Measurements from ENCODE around the gene BCAS1.

Gene BCAS1

DNA sequence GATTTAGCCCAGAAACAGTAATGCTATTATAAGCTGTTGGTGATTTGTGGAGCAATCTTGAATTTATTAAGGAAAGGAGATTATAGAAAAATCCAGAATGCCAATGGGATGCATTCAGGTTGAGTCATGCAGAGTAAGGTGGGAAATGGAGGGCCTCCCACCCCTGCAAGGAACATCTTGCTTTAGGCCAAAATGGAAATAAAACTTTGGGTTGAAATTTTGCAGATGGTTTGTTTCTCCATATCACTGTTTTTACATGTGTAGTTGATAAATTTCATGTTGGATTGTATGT, 152.4 kb downstream of the BCAS1 start:
- TF ChIP-seq, protein P1, sequence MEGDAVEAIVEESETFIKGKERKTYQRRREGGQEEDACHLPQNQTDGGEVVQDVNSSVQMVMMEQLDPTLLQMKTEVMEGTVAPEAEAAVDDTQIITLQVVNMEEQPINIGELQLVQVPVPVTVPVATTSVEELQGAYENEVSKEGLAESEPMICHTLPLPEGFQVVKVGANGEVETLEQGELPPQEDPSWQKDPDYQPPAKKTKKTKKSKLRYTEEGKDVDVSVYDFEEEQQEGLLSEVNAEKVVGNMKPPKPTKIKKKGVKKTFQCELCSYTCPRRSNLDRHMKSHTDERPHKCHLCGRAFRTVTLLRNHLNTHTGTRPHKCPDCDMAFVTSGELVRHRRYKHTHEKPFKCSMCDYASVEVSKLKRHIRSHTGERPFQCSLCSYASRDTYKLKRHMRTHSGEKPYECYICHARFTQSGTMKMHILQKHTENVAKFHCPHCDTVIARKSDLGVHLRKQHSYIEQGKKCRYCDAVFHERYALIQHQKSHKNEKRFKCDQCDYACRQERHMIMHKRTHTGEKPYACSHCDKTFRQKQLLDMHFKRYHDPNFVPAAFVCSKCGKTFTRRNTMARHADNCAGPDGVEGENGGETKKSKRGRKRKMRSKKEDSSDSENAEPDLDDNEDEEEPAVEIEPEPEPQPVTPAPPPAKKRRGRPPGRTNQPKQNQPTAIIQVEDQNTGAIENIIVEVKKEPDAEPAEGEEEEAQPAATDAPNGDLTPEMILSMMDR (IDR thresholded peaks at IDR 0.05; ENCODE audit: low read depth, low read length, missing control alignments), result no peak
- no peak overlapping the region for H3K4me3 ChIP-seq (replicated peaks; ENCODE audit: low read depth, low read length)
- DNase-seq (ENCODE audit: extremely low read depth, low read depth), result no peak

DNA sequence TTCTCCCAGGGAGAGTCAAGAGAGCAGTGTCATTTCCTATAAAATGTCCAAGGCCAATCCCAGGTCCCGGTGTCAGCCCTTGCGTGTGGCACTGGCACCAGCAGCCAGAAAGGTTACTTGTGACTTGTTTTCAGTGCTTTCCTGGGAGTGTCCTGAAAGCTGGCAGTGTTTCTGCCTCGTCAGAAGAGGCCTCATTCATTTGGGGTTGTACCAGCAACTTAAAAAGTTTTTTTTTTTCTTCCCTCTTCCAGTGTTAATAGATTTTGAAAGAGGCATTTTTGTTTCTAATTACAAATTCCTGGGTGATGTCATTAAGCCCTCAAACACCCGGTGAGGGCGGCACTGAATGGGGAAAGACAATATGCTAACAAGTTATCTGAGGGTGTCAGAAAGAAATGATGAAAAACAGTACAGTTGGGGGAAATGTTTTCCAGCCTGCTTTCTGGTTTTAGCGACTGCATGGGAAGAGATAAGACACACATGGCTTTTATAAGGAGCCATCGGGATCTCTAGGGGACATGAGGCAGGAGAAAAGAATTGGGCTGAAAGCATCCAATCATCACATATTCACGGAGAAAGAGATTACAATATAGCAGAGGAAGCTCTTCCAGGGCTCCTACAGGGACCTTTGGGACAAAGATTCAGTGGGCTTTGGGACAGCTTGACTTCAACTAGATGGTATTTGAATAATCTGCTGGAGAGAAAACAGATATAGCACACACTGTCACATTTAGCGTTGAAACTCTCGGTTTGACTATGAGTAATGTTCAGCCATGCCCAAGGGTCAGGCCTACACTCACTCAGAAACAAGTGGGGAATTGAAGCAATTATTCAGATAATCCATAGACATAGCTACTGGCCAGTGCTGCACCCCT, 153.0 kb downstream of the BCAS1 start:
- H3K4me3 ChIP-seq (replicated peaks; ENCODE audit: low read depth, low read length), result no peak overlapping the region
- no peak for DNase-seq (ENCODE audit: extremely low read depth, low read depth)

DNA sequence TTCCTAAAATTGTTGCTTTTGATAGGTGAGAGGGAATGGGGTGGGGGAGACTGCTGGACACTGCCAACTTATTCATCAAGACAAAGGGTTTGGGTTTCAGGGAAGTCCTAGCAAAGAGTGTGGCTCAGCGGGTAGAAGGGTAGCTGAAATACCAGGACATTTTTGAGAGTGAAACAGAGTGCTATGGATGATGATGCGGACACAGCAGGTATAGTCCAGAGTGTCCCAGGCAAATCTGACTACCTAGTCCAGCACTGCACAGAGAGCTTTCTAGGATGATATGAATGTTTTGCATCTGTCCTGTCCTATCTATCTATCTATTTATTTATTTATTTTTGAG, 154.3 kb downstream of the BCAS1 start:
- TF ChIP-seq, protein P1 (IDR thresholded peaks at IDR 0.05; ENCODE audit: low read depth, low read length, missing control alignments), result no peak
- no peak for DNase-seq (ENCODE audit: extremely low read depth, low read depth)
- no peak overlapping the region for H3K4me3 ChIP-seq (replicated peaks; ENCODE audit: low read depth, low read length)

More for the DNA sequence above, 153.0 kb downstream of the BCAS1 start:
- TF ChIP-seq, protein P1 (IDR thresholded peaks at IDR 0.05; ENCODE audit: low read depth, low read length, missing control alignments), result no peak

DNA sequence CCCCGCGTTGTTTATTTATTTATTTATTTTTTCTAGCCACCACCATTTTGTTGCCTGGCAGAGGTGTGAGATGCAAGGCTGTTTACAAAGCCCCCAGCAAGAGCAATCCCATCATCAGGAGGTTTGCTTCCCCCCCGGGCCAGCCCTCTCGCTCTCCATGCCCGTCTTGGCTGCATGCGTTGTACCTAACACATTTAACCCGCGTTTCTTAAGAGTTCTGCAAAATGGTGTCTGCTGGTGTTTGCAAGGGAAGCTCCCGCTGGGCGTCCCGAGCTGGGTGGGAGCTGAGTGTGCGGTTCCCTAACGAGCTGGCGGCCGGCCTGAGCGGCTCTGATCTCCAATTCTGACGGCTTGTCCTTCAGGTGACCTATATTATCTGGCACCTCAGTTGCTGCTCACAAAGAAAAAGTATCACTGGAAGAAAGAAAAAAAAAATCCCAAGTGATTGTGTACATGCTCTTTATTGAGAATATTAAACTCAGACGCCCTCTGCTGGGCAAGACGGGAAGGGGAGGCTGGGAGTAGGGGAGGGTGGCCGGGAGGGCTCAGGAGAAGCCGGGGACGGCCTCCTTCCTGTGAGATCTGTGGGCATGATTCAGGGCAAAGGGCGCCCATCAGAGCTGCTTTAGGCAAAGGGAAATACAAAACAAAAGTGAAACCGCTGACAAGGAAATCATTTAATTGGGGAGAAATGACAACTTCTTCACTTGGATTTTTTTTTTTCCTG, 154.8 kb downstream of the BCAS1 start:
- H3K4me3 ChIP-seq (replicated peaks; ENCODE audit: low read depth, low read length), result peak overlapping the region; percentile 38
- DNase-seq (ENCODE audit: extremely low read depth, low read depth), result no peak

DNA sequence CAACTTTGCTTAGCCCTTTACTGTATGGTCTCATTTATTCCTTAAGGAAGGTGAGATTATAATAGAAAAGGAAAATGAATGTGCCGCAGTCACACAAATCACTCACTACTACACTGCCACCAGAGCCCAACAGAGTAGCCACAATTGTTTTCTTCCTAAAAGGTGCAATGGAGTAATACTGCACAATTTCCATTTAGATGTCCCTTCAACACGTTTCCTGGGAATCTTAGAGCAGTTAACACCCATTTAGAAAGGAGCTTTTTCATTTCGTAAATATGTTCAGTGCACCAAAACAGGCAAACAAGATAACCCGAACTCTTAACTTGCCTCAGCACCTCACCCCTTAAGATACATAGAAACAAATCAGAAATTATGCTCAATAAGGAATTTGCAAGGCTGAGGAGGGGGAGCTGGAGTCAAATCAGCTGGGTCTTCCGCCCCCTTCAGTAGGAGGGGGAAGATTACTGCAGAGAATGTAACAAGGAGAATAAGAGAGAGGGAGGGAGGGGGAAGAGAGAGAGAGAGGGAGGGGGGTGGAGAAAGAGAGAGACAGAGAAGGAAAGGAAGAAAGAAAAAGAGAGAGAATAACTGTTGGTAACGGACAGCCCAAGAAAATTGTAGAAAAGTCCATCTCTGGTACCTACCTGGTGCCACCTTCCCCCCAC, 155.5 kb downstream of the BCAS1 start:
- no peak for DNase-seq (ENCODE audit: extremely low read depth, low read depth)
- H3K4me3 ChIP-seq (replicated peaks; ENCODE audit: low read depth, low read length), result peak overlapping the region; percentile 38
- TF ChIP-seq, protein P1 (IDR thresholded peaks at IDR 0.05; ENCODE audit: low read depth, low read length, missing control alignments), result no peak

More for the DNA sequence above, 154.8 kb downstream of the BCAS1 start:
- TF ChIP-seq, protein P1 (IDR thresholded peaks at IDR 0.05; ENCODE audit: low read depth, low read length, missing control alignments), result peak; percentile 81

DNA sequence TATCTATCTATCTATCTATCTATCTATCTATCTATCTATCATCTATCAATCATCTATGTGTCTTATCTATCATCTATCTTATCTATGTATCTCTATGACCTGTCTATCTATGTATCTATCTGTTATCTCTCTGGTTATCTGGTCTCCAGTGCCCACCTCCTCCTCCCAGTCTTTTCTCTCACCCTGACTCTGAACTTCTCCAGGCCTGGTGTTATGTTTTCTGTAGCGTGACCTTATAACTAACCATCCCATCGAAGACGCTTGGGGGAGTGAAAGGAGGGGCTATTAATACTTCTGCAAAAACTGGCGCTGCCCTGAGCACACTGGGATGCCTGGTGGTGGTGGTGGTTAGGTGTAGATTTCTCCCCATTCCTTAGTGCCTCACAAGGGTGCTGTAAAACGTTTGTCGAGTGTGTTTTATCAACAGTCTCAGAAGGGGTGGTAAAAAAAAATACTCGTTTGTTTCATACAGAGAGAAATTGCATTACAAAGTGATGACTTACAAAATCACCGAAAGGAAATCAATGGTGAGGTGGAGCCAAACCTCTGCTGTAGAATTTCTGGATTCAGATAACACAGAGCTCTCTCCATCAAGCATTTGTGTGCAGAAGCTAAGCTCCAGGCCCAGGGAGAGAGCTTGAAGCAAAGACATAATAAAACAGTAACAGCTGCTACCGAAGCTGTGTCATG, 156.2 kb downstream of the BCAS1 start:
- TF ChIP-seq, protein P1 (IDR thresholded peaks at IDR 0.05; ENCODE audit: low read depth, low read length, missing control alignments), result no peak
- no peak for DNase-seq (ENCODE audit: extremely low read depth, low read depth)
- H3K4me3 ChIP-seq (replicated peaks; ENCODE audit: low read depth, low read length), result no peak overlapping the region

Data from HFF-Myc (cell line).